Measurements from ENCODE around the gene CLCA4.
A peak's percentile ranks its signal among the peaks of the same experiment; 100 is the strongest.
"Not testable (repeated sequence)": the region's sequence is repeated elsewhere in the genome, so short reads cannot be mapped to it uniquely, and the experiment has no call there.

Gene CLCA4, protein sequence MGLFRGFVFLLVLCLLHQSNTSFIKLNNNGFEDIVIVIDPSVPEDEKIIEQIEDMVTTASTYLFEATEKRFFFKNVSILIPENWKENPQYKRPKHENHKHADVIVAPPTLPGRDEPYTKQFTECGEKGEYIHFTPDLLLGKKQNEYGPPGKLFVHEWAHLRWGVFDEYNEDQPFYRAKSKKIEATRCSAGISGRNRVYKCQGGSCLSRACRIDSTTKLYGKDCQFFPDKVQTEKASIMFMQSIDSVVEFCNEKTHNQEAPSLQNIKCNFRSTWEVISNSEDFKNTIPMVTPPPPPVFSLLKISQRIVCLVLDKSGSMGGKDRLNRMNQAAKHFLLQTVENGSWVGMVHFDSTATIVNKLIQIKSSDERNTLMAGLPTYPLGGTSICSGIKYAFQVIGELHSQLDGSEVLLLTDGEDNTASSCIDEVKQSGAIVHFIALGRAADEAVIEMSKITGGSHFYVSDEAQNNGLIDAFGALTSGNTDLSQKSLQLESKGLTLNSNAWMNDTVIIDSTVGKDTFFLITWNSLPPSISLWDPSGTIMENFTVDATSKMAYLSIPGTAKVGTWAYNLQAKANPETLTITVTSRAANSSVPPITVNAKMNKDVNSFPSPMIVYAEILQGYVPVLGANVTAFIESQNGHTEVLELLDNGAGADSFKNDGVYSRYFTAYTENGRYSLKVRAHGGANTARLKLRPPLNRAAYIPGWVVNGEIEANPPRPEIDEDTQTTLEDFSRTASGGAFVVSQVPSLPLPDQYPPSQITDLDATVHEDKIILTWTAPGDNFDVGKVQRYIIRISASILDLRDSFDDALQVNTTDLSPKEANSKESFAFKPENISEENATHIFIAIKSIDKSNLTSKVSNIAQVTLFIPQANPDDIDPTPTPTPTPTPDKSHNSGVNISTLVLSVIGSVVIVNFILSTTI

DNA sequence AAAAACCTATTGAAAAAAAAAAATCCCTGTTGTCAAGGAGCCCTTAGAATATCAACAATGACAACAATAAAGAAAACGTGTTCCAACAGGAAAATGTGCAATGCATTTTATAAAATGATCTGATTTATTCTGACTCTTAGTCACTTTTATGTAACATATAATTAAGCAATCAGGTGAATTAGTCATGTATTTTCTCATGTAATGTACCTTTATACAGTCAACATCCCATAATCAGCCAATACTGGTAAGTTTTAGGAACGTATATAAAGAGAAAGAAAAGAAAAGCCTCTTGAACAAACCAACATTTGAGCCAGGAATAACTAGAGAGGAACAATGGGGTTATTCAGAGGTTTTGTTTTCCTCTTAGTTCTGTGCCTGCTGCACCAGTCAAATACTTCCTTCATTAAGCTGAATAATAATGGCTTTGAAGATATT, at the start of gene CLCA4:
CLCA4 (plus strand) TSS at position 292 of the 435 bp plus-strand sequence; CDS start at position 334, 42 bp downstream.
- no peak for DNase-seq

DNA sequence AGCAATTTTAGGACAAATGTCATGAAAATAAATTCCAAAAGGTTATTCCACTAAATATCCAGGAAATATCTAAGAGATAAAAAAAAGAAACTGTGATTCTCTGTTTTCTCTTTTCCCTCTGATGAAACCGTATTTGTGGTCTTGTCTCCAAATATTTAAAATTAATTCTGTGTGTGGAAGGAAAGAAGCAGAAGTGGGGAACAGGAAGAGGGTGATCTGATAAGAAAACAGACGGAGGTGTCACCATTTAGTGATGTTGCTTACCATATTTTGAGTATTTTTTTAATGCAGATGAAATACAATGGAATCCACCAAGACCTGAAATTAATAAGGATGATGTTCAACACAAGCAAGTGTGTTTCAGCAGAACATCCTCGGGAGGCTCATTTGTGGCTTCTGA, 48.6 kb upstream of the CLCA4 start:
- DNase-seq, result no peak

DNA sequence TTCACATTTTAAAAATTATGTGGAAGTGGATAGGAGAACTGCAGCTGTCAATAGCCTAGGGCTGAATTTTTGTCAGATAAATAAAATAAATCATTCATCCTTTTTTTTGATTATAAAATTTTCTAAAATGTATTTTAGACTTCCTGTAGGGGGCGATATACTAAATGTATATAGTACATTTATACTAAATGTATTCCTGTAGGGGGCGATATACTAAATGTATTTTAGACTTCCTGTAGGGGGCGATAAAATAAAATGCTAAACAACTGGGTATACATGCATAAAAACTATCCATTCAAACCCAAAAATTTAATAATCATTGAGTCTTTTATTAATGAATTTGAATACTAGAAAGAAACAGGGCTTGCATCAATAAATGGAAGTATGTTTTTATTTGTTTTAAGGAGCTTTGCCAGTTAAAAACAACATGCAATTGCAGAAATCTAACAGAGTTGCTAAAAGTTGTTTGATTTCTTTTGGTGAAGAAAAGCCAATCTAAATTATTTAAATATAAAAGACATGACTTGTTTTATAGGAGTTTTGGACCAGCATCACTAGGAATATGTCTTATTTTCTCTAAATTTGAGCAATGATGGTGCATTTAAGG, 46.8 kb upstream of the CLCA4 start:
- DNase-seq, result no peak

DNA sequence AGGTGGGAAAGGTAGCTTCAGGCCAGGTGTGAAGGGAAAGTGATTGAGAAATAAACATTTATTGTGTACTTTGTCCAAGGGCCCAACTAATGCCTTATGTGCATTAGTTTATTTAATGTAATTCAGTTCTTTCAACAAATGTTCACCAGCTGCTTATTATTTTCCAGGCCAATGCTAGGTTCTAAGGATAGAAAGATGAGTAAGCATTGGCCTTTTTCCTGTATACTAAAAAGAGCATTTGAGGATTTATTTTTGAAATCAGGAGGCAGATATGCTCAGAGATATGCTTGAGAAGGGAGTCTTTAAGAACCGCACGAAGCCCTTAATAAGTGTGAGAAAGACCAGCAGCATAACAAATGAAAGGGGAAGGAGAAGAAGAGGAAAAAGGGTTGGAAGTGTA, 46.2 kb upstream of the CLCA4 start:
- DNase-seq, result no peak

DNA sequence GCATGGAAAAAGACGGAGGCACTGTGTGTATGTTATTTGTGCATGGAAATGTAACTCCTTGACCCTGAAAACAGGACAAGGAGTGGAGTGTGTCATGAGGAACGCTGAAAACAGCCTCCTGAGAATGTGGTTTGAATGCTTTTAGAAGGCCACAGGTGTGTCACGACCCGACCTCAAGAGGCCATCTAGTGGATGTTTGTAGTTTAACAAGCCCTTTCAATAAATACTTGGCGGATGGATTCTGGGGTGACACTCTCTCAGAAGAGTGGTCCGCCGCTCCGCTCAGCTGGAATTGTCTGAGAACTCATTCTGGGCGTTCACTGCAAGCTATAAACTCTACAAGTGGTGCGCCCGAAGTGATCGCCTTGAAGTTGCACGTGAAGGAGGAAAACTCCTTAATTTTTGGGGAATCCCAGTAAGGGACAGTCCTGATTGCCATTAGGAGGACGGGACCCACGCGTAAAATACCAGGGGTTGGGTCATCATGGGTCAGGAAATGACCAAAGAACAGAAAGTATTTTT, 44.7 kb upstream of the CLCA4 start:
- not testable (repeated sequence) for DNase-seq

DNA sequence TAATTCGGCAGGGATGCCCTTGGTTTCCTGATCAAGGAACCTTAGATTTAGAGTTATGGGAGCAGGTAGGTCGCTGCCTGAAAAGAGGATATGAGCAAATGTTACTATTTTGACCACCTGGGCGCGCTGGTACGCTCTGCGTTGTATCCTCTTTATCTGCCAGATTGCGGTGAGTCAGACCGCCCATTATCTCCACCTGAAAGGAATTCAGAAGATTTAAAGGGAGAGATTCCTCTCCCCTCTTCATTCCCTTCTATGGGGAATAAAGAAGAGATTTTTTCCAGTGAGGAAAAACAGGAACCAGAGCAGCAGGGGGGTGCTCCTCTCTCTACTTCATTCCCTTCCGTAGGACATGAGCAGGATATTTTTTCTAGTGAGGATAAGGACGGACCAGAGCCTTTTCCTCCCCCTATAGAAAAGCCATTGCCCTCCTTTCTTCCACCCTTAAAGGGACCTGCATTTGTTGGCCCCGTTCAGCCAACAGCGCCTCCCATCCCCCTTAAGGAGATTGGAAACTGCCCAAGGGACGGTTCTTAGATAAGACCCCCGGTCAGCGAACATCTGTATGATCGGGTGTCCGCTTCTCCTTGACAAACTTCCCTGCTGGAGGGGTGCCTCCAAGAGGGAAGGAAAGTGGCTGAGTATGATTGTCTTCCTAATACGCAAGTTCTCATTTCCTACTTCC, 44.0 kb upstream of the CLCA4 start:
- DNase-seq, result no peak

DNA sequence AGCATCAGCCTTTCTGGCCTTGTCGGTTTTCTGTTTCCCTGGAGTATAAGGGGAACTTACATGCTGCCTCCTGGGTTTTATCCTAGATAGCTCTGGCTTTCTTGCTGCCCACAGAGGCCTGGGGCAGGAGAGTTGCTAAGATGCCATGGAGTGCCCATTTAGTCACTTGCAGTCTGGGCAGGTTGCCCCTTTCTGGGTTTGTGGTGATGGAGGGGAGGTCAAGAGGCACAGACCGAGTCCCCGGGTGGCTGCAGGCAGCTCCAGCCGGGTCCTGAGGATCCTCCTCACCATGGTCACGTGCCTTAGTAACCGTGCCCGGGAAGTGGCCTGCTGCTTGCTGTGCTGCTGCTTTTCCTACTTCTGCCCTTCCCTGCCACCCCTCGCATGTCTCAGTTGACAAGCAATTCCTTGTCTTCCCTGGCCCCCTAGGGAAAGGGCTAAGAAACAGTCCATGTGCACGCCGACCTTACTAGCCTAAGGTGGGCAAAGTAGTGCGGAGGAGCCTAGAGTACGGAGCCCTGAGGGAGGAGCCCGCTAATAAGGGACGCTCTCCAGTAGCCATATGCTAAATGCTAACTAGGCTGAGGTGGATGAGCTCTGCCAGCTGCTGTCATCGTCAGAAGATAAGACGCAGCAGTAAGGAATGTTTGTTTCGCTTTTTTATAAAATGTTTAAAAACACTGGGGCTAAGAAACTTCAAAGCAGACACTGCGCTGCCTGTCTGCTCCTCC, 43.3 kb upstream of the CLCA4 start:
- peak; percentile 32 for DNase-seq

DNA sequence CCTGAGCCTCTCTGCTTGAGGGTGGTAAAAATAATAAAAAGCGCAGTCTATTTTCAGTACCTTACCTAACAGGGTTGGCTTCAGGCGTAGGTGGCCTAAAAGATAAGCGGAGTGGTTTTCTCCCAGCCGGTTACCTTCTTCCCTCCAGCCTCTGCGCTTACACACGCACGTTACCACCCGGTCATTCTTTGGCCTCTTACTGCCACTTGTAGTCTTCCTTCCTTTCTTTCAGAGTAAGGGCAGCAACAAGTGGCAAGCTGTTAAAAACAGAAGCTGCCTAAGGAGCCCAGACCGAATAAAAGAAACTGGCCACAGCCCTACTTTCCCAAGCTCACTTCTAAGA, 42.8 kb upstream of the CLCA4 start:
- no peak for DNase-seq

DNA sequence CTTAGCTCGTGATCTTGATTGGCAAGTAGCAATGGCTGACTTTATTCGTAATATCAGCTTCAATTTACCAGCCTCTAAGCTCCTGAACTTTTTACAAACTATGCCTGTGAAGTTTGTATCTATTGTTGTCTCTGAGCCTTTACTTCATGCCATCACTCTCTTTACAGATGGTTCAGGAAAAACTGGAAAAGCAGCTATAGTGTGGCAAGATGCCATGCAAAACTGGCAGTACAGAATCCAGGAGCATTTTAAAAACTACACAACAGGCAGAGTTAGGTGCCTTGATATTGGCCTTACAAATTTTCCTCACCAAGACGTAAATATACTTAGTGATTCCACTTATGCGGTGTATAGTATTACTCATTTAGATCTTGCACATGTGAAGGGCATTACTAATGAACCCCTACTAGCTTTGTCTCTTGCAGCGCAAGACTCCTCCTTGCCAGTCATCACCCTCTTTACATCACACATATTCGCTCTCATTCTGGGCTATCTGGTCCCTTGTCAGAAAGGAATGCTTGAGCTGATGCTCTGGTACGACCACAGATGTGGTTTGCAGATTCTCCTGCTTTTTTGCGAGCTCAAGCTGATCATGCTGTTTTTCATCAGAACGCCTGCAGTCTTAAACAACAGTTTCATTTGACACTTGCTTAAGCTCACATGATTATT, 41.8 kb upstream of the CLCA4 start:
- DNase-seq, result no peak

DNA sequence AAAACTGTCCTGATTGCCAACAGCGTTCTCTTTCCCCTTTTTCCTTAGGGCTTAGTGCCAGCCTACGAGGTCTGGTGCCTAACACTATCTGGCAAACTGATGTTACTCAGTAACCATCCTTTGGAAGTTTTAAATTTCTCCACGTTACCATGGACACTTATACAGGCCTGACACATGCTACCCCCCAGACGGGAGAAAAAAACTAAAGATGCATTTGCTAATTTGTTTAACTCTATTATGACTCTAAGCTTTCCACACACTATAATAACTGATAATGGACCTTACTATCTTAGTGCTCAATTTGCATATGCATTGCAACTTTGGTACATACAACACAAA, 41.3 kb upstream of the CLCA4 start:
- DNase-seq, result no peak

DNA sequence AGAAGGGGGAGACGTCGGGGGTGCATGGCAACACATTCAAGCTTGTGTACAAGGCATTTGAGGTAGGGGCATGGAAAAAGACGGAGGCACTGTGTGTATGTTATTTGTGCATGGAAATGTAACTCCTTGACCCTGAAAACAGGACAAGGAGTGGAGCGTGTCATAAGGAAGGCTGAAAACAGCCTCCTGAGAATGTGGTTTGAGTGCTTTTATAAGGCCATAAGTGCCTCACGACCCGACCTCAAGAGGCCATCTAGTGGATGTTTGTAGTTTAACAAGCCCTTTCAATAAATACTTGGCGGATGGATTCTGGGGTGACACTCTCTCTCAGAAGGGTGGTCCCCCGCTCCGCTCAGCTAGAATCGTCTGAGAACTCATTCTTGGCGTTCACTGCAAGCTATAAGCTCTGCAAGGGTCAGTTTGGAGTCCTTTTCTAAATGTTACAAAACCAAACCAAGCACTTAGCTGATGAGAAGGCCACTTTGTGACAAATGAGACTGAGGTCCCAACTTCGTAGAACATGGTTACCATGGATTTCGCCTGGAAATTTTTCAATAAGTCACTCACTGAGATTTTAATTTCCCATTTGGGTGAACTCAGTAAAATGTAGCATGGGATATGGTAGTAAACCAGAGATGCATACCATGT, 38.8 kb upstream of the CLCA4 start:
- DNase-seq, result peak; percentile 42

DNA sequence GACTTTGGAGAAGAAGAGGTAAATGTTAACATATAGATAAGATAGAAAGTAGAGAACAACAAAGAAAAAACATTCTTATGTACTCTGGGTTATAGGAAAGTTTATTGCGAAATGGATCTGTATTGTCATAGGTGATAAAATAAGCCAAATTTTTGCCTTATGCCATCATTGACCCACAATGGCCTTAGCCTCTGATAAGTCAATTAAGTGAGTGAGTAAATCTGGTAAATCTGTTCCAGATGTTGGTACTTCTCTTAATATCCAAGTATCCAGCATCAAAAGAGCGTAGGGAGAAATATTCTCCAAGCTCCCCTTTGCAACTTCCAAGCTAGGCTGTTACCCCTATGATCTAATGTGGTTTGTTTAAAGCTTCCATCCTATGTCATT, 38.3 kb upstream of the CLCA4 start:
- DNase-seq, result no peak

DNA sequence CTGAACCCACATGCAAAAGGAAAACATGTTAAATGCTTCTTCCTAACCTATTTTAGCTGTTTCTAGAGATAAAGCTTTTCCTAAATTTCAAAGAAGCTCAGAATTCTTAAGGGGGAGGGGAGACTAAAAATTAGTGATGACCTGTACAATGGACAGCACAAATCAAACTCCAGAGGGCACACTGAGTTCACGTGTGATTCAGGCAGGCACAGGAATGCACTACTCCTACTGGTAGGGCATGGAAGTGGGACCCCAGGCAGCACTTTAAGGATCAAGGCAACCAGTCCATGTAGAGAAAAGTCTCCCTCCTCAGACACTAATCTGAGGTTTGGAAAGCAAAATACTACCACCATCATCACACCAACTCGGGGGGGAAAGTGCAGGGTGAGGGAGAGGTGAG, 31.3 kb upstream of the CLCA4 start:
- DNase-seq, result no peak

DNA sequence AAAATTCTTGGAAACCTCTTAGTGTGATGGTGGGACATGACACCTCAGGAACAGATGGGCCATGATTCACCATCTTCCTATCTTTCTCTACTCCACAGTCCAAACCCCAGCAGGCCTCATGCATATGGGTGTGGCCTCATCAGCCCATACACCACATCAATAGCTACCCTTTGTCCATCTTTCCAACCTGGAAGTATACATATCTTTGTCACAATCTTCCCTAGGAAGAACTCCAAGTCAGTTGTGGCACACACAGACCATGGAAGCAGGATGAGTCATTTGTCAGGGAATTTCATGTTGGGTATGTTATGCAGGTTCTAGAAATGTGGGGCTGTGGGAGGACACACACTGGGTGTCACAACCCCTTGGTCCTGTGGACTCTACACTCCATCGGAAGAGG, 30.5 kb upstream of the CLCA4 start:
- DNase-seq, result no peak

DNA sequence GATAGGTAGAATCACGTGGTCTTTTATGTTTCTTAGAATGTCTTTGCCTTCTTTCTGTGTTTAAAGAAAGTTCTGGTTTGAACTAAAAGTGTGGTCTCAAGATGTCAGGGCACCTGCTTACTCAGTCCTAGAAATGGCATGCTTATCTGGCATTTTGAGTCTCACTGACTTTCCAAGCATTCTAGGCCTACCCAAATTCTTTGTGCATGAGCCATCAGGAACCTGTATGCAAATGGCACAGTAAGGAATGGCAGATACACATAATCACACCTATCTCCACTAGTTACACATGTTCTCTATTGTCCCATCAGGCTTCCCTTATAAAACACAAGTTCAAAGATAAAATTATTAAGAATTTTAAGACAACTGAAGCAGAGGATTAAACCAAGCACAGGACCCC, 29.5 kb upstream of the CLCA4 start:
- no peak for DNase-seq

DNA sequence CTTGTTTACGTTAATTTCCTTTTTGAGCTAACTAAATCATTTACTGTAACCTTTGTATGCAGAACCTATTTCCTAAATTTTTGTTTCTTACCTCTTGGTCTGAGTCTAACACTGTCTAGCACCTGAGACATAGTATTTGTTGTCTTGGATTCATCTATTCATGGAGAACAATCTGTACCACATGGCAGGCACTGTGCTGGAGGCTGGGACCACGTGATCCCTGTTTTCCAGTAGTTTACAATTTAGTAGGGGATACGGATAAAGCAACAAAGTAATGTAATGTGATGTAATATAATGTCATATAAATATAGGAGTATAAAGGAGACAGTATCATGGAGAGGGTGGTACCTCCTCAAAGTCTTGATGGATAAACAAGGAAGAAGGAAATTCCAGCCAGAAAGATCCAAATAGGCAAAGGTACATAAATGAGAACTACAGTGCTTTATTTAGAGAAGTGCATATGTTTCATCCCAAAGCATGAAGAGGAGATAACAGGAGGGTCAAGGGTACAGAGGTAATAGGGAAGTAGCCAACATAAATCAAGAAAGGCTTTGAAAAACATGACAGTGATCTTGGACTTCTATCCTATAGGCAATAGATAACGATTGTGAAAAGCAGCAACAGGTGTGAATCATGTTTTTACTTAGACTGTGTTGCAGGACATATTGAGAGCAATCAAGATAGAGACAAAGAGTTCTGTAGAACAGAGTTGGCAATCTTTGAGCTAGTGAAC, 25.9 kb upstream of the CLCA4 start:
- DNase-seq, result no peak

DNA sequence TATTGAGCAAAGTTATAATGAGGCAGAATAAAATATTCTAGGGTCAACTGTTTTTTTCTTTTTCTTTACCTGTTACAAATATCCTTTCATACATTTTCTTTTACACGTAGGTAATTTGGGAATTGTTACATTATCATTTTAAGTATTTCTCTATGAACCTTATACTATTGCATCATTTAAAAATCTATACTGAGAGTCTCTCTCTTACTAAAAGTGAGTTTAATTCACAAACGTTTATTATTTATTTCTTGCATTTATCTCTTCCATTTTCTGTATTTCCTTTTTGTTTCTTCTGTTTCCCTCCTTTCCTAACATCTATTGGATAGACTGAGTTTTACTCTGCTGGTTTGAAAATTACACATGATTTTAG, 25.4 kb upstream of the CLCA4 start:
- no peak for DNase-seq

DNA sequence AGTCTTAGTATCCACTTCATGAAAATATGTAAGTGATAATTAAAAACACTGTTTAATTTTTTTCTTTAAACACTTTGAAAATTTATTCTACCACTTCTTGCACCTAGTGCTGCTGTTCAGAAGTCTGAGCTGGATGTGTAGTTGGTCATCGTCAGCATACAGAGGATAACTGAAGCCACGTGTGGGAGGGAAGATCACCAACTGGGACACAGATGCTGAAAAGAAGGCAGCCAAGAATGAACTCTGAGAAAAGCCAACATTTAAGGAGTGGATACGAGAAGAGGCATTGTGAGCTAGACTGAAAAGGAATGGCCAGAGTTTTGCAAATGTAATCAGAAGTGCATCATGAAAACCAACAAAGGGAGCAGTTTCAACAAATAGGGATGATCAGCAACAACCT, 24.6 kb upstream of the CLCA4 start:
- DNase-seq, result no peak

DNA sequence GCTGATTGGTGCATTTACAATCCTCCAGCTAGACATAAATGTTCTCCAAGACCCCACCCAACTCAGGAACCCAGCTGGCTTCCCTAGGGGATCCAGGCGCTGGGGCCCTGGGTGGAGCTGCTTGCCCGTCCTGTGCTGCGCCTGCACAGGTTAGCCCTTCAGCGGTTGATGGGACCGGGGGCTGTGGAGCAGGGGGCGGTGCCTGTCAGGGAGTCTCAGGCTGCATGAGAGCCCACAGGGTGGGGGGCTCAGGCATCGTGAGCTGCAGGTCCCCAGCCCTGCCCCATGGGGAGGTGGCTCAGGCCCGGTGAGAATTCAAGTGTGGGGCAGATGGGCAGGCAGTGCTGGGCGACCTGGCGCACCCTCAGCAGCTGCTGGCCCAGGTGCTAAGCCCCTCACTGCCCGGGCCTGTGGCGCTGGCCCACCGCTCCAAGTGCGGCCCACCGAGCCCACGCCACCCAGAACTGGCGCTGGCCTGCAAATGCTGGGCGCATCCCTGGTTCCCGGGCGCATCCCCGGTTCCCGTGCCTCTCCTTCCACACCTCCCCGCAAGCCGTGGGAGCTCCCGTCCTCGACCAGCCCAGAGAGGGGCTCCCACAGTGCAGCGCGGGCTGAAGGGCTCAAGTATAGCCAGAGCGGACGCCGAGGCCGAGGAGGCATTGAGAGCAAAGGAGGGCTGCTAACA, 23.1 kb upstream of the CLCA4 start:
- DNase-seq, result no peak

DNA sequence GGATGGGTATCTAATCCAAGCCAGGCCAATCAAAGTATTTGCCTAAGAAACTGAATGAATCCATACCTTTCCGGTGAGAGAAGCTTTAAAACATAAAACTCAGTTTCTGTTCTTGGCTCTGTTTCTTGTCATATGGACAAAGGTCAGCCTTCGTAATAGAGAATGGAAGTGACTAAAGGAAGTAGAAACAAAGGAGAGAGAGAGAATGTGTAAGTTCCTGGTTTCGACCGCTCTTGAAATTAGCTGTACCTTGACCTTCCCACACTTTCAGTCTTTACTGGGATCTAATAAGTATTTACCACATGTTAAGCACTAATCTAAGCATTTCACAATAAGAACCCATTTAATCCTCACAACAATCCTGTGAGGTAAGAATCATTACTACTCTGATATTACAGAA, 19.6 kb upstream of the CLCA4 start:
- DNase-seq, result no peak
